Mucosa of descending colon (tissue), 3 donors: ENCODE measurements around the gene ARMC7. TPM values are rescaled to one million over a fixed set of nuclear protein-coding genes. Genes with fewer than 3 reads are reported as not detected.

Source experiments
- ATAC-seq: fragments of 200-7000 bp; cut with Tn5 transposase; one replicate; pipeline ENCODE4 v1.9.1; 2020; ENCODE audit warnings: mild to moderate bottlenecking, moderate library complexity
- DNase-seq, 3 donors: peaks; one replicate each; pipeline ENCODE4 v3.0.0-alpha.2; 2020
- H3K36me3 ChIP-seq: fragments of 200-600 bp; one replicate; pipeline ENCODE4 v1.8.0; 2021; ENCODE audit warnings: low read depth, mild to moderate bottlenecking
- H3K4me1 ChIP-seq: fragments of 200-600 bp; one replicate; pipeline ENCODE4 v1.8.0; 2021; ENCODE audit warnings: low read depth, mild to moderate bottlenecking
- H3K4me3 ChIP-seq: fragments of 200-600 bp; one replicate; pipeline ENCODE4 v1.8.0; 2021; ENCODE audit warnings: mild to moderate bottlenecking
- H3K9me3 ChIP-seq: fragments of 200-600 bp; one replicate; pipeline ENCODE4 v1.8.0; 2021; ENCODE audit warnings: mild to moderate bottlenecking
- intact Hi-C, 2 donors: fragments of 100-400 bp; cut with DNase I in 1 of 2; cut with micrococcal nuclease in 1 of 2; formaldehyde crosslinking; loops; one replicate each; pipeline versions ENCODE4 v1.11.0 to v1.11.1; 2022; cut with DNase I, micrococcal nuclease
- total RNA-seq, 3 donors: library from RNA; stranded (reverse); fragmentation: NEBNext Ultra II Directional in 2 of 3; extraction: Animal tissue kit (Norgen Biotek cat#: 25700) in 2 of 3; gene quantifications; one replicate each; pipeline versions ENCODE4 v1.2.1 to v1.2.4, GENCODE V29; 2021 to 2023
- TF ChIP-seq, protein P1 (sequence below): fragments of 200-600 bp; IDR thresholded peaks from one replicate; pipeline ENCODE4 v1.8.0; 2022; ENCODE audit warnings: antibody characterized with exemption, mild to moderate bottlenecking
- donor health status: DM: no; HTN: no; CAD: no; lungs with moderate emphysema.
- donor health status: DM: no; HTN: no; CAD: no.
- donor health status: DM: no; HTN: yes; CAD: no.

ARMC7 gene
- total RNA-seq, 3 donors from 2014 or later, result 16.7 to 24.3 (median 18.3) TPM

DNA sequence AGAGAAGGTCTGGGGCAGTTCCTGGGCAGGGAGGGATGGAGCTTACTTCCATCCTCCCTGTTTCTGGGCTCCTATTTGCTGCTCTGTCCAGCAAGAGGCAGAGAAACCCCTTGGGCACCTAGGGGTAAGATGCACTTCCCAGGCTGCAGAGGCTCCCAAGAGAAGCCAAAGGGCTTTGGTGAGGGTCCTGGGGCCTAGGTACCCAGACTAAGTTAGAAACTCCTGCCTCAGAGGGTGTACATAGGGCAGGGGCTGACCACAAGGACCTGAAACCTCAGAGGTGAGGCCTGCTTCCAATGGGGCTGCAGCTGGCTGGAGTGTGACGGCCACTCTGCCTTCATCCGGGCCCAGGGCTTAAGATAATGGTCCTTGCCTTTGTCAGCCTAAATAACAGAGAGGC lies 1.6 kb upstream of the ARMC7 start:
- H3K4me3 ChIP-seq, result no peak overlapping the region
- intact Hi-C loops, result no loop called here

DNA sequence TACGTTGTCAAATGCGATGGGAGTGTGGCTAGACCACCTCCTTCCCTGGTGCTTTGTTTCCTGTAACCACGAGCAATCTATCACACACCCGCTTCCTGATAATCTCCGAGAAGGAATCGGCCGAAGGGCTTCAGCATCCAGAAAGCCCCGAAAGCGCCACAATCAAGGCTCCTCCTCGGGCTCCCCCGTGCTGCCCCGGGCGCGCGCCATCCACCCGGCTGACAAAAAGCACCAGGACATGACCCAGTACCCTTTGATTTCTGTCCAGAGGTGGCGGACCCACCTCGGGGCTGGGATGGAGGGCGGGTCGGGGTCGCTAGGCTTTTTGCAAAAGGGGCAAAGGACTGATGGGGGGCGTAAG lies 743 bp upstream of the ARMC7 start:
- Histone ChIP-seq H3K4me3 (no peak overlapping the region), H3K36me3 (no peaks in the 10 kb centered on the region), H3K4me1 (peaks cover 13% of the 10 kb centered on the region), H3K9me3 (no peaks in the 10 kb centered on the region)
- DNase-seq, result peak in 1 of 3 donors; percentile 28
- TF ChIP-seq, protein P1, sequence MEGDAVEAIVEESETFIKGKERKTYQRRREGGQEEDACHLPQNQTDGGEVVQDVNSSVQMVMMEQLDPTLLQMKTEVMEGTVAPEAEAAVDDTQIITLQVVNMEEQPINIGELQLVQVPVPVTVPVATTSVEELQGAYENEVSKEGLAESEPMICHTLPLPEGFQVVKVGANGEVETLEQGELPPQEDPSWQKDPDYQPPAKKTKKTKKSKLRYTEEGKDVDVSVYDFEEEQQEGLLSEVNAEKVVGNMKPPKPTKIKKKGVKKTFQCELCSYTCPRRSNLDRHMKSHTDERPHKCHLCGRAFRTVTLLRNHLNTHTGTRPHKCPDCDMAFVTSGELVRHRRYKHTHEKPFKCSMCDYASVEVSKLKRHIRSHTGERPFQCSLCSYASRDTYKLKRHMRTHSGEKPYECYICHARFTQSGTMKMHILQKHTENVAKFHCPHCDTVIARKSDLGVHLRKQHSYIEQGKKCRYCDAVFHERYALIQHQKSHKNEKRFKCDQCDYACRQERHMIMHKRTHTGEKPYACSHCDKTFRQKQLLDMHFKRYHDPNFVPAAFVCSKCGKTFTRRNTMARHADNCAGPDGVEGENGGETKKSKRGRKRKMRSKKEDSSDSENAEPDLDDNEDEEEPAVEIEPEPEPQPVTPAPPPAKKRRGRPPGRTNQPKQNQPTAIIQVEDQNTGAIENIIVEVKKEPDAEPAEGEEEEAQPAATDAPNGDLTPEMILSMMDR, result no peak
- ATAC-seq, result no peak
- intact Hi-C loops, result no loop called here

More for the DNA sequence above, 1.6 kb upstream of the ARMC7 start:
- TF ChIP-seq, protein P1, result no peak
- no peak for DNase-seq
- Histone ChIP-seq H3K36me3 (no peaks in the 10 kb centered on the region), H3K4me1 (peaks cover 13% of the 10 kb centered on the region), H3K9me3 (no peaks in the 10 kb centered on the region)
- ATAC-seq, result no peak

DNA sequence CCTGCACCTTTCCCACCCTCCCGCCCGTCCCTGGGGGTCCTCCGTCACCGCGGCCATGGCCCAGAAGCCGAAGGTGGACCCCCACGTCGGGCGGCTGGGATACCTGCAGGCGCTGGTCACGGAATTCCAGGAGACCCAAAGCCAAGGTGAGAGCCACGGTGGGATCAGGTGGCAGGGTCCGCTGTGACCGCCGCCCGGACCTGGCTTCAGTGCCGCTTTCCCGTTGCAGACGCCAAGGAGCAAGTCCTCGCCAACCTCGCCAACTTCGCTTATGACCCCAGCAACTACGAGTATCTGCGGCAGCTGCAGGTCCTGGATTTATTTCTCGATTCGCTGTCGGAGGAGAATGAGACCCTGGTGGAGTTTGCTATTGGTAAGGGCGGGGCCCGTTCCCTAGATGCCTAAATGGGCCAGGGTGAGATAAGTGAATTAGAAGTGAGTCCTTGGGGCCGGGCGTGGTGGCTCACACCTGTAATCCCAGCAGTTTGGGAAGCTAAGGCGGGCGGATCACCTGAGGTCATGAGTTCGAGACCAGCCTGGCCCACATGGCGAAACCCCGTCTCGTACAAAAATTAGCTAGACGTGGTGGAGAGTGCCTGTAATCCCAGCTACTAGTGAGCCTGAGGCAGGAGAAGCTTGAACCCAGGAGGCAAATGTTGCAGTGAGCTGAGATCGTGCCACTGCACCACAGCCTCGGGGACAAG lies 617 bp downstream of the ARMC7 start:
- ATAC-seq (peak; percentile 8), DNase-seq (peak in 2 of 3 donors; percentile 57 to 65)
- no peaks in the 10 kb centered on the region for H3K9me3 ChIP-seq
- H3K4me1 ChIP-seq, result peaks cover 23% of the 10 kb centered on the region
- TF ChIP-seq, protein P1, result no peak
- H3K4me3 ChIP-seq, result peak overlapping the region; percentile 48
- H3K36me3 ChIP-seq, result no peaks in the 10 kb centered on the region
- intact Hi-C loops, result loop anchor here in 1 of 2 donors (10.0 kb wide), 1 partner anchor 64 kb away; no protein-coding TSS in a partner anchor

DNA sequence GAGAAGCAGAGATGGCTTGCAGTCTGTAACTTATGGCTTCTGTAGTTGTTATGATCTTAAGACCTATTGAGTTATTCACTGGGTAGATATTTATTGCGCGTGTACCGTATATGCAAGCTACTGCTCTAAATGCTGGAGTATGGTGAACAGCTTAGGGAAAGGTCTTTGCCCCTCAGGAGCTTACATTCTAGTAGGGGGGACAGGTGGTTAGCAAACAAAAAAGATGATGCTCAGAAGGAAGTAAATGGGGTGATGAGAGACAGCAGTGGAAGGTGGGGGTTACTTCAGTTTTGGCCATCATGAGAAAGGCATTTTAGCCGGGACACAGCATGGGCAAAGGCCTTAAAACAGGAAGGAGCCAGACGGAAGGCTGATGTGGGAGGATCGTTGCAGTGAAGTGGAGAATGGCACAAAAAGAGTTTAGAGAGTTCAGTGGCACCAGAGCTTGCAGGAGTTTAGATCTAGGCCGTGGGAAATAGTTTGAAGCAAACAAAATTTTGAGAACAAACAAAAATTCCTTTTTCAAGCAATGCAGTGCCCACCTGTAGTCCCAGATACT lies 2.1 kb downstream of the ARMC7 start:
- DNase-seq, result no peak
- intact Hi-C loops, result loop anchor here in 1 of 2 donors (10.0 kb wide), 1 partner anchor 63 kb away; no protein-coding TSS in a partner anchor
- Histone ChIP-seq H3K4me1 (peaks cover 32% of the 10 kb centered on the region), H3K36me3 (no peaks in the 10 kb centered on the region), H3K4me3 (no peak overlapping the region), H3K9me3 (no peaks in the 10 kb centered on the region)
- TF ChIP-seq, protein P1, result no peak
- no peak for ATAC-seq

DNA sequence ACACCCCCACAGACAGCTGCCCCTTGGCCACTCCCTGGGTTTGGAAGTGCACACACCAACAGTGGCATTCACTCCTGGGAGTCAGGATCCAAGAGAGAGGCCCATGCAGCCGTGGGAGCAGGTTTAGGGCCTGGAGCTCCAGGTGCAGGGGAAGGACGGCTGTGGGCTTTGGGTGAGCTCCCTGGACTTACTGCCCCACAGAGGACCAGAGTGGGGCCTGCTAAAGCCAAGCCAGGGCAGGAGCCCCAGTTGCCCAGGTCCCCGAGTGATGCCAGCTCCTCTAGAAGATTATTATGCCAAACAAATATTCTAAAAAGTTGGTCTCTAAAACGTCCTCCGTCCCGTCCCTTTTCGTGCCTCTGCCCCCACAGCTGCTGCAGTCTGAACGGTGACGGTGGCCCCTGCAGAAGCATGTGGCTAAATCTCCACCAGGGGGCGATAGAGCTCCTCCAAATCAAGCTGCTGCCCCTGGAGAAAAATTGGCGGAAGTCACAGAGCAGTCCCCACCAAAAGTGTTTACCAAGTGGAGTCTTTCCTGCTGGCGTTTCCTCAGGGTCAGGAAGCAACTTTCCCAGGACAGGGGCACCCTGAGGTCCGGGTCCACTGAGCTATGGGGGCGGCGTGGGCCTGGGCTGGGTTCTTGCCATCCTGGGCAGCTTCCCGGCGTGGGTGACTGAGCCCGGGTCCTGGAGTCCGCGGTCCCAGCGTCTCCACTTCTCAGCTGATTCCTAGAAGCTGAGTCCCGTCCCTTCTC lies 4.2 kb downstream of the ARMC7 start:
- ATAC-seq (peak; percentile 84), DNase-seq (peak; percentile 83 to 98 (median 86))
- H3K36me3 ChIP-seq, result no peaks in the 10 kb centered on the region
- peaks cover 44% of the 10 kb centered on the region for H3K4me1 ChIP-seq
- no peaks in the 10 kb centered on the region for H3K9me3 ChIP-seq
- TF ChIP-seq, protein P1, result peak; percentile 98
- intact Hi-C loops, result loop anchor here (2.0 to 10.0 kb wide), 2 partner anchors 61 to 83 kb away; no protein-coding TSS in a partner anchor
- H3K4me3 ChIP-seq, result no peak overlapping the region
